GM06990 (cell line): ENCODE measurements around the gene ATP5F1A.
"Not testable (repeated sequence)": the region's sequence is repeated elsewhere in the genome, so short reads cannot be mapped to it uniquely, and the experiment has no call there.

Experiments
- DNase-seq: peaks from one replicate; pipeline ENCODE4 v3.0.0-alpha.2; 2011; ENCODE audit not compliant: insufficient read length; ENCODE audit errors: extremely low read depth
- H3K27me3 ChIP-seq: replicated peaks from 2 replicates; pipeline ENCODE4 v1.6.0; 2011; ENCODE audit warnings: low read length; ENCODE audit not compliant: control insufficient read depth, insufficient read depth
- H3K36me3 ChIP-seq: 2 replicates; pipeline ENCODE4 v1.5.1; 2011; ENCODE audit warnings: low read length; ENCODE audit not compliant: control insufficient read depth, insufficient read depth
- H3K4me3 ChIP-seq: replicated peaks from 2 replicates; pipeline ENCODE4 v1.5.1; 2011; ENCODE audit warnings: low read depth, mild to moderate bottlenecking, control low read depth, low read length
- CTCF ChIP-seq: IDR thresholded peaks from 2 replicates; pipeline ENCODE4 v1.5.1; 2011; ENCODE audit warnings: low read length, control low read depth, mild to moderate bottlenecking, inconsistent platforms; ENCODE audit not compliant: insufficient read depth, poor library complexity, severe bottlenecking

ATP5F1A gene

DNA sequence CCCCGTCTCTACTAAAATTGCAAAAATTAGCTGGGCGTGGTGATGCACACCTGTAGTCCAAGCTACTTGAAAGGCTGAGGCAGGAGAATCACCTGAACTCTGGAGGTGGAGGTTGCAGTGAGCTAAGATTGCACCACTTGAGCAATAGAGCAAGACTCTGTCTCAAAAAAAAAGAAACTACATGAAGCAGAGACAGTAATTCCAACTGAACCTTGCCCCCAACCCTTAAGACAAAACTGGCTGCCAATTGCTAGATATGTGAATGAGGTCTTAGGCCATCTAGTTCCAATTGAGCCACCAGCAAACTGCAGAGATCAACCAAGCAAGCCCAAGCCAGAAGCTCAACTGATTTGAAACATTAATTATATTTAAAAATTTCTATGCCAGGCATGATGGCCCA lies 32.0 kb upstream of the ATP5F1A start:
- peaks cover 1% of the 10 kb centered on the region for H3K36me3 ChIP-seq
- no peak for DNase-seq
- H3K4me3 ChIP-seq, result no peak overlapping the region
- no peaks in the 10 kb centered on the region for H3K27me3 ChIP-seq
- TF ChIP-seq CTCF, result no peak

- DNase-seq, H3K27me3 ChIP-seq, H3K36me3 ChIP-seq, H3K4me3 ChIP-seq: not testable (repeated sequence)
Observed at GRCh38 chr18:46126625-46127024, 28.5 kb upstream of the ATP5F1A start.

DNA sequence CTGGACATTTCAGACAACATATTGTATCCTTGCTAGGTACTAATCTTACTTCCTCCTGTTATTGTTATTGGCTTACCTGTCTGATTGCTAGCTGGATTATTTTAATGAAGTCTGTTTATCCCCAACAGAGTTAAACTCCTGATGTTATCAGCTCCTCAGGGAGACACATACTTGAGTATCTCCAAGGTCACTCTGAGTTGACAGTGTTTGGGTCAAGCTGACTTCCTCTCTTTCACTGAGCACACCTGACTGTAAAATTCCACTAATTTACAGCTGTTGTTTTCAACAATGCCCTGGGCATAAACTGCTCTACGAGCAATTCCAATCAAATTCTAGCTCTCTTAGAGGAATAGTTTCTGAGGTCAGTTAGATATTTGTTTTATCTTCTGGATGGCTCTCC lies 15.7 kb upstream of the ATP5F1A start:
- H3K4me3 ChIP-seq, result no peak overlapping the region
- peaks cover 2% of the 10 kb centered on the region; the same call in 1 of the 2 replicates for H3K36me3 ChIP-seq
- no peak for TF ChIP-seq CTCF
- H3K27me3 ChIP-seq, result no peaks in the 10 kb centered on the region
- no peak for DNase-seq

DNA sequence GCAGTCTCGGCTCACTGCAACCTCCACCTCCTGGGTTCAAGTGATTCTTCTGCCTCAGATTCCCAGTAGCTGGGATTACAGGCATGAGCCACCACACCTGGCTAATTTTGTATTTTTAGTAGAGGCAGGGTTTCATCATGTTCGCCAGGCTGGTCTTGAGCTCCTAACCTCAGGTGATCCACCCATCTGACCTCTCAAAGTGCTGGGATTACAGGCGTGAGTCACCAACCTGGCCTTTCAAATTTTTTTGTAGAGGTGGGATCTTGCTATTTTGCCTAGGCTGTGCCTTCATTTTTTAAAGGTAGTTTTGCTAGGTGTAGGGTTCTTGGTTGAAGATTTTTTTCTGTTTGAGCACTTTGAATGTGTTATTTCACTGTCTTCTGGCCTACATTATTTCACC lies 12.3 kb upstream of the ATP5F1A start:
- Histone ChIP-seq H3K36me3 (no peaks in the 10 kb centered on the region; the same call in 1 of the 2 replicates), H3K4me3 (no peak overlapping the region), H3K27me3 (no peaks in the 10 kb centered on the region)
- no peak for DNase-seq
- no peak for TF ChIP-seq CTCF

- H3K36me3 ChIP-seq, result no peaks in the 10 kb centered on the region; the same call in 1 of the 2 replicates
Observed at GRCh38 chr18:46109386-46109785, 11.3 kb upstream of the ATP5F1A start.

More at GRCh38 chr18:46109386-46109785, 11.3 kb upstream of the ATP5F1A start:
- no peaks in the 10 kb centered on the region for H3K27me3 ChIP-seq
- DNase-seq, result no peak
- TF ChIP-seq CTCF, result no peak
- H3K4me3 ChIP-seq, result no peak overlapping the region
